ENCODE measurements around the gene FAM234B. TPM values are rescaled to one million over a fixed set of nuclear protein-coding genes. Genes with fewer than 3 reads are reported as not detected.

FAM234B gene
- total and polyA plus RNA-seq, 2 experiments from 2014 or later, result 9.5 to 21.1 TPM

DNA sequence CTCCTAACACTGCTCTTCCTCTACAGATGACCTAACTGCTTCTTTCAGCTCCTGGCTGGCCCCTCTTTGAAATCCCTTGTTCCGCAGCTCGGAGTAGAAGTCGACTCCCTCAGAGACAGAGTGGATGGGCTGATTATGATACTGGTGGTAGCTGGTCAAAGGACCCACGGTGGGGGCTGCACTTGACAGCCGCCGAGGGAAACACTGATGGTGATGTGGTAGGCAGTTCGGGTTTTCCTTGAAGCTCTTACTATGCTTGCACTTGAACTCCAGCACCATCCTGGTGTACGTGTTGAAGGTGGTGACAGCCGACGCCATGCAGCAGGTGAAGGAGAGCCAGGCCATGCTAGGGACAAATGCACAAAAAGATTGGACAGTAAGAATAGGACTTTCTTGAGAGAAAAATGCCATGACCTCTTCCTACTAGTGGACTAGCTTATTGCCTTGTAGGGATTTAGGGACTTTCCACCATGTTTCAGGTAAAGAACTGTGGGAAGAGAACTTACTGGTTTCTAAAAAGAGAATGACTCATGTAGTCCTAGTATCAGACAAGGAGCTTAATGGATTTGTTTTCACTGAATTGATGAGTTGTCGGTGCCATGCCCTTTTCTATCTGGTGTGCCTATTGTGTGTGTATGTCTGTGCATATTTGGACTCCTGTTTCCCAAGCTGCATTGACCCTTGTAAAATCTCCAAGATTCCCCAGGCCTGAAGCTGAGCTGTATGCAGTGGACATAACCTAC, 40.9 kb downstream of the FAM234B start:
- Mint-ChIP-seq H3K27me3 (ENCODE audit: insufficient read depth, low read depth, poor library complexity) (peaks cover 12% of the 10 kb centered on the region), H3K36me3 (ENCODE audit: low read depth) (peaks cover 56% of the 10 kb centered on the region), H3K4me3 (no peak overlapping the region), H3K9me3 (no peaks in the 10 kb centered on the region), H3K27ac (no peak overlapping the region), H3K4me1 (peaks cover 41% of the 10 kb centered on the region)
- Histone ChIP-seq H2AFZ (no peak overlapping the region), H3K4me2 (no peak overlapping the region), H3K27ac (ENCODE audit: low read depth) (no peak overlapping the region), H4K20me1 (replicated peaks; ENCODE audit: insufficient read depth) (no peaks in the 10 kb centered on the region), H3K4me1 (ENCODE audit: insufficient read depth) (peaks cover 32% of the 10 kb centered on the region), H3K36me3 (ENCODE audit: insufficient read depth) (peaks cover 7% of the 10 kb centered on the region; the same call in 1 of the 2 replicates), H3F3A (replicated peaks; ENCODE audit: low read depth) (peaks cover 11% of the 10 kb centered on the region; the same call in 1 of the 2 replicates), H3K4me3 (no peak overlapping the region), H3K79me2 (replicated peaks; ENCODE audit: insufficient read depth) (no peaks in the 10 kb centered on the region), H3K27me3 (ENCODE audit: insufficient read depth) (no peaks in the 10 kb centered on the region), H3K9me2 (ENCODE audit: insufficient read depth) (no peaks in the 10 kb centered on the region)
- ATAC-seq (no peak), DNase-seq (ENCODE audit: low spot score) (no peak)
- TF ChIP-seq, protein P1, sequence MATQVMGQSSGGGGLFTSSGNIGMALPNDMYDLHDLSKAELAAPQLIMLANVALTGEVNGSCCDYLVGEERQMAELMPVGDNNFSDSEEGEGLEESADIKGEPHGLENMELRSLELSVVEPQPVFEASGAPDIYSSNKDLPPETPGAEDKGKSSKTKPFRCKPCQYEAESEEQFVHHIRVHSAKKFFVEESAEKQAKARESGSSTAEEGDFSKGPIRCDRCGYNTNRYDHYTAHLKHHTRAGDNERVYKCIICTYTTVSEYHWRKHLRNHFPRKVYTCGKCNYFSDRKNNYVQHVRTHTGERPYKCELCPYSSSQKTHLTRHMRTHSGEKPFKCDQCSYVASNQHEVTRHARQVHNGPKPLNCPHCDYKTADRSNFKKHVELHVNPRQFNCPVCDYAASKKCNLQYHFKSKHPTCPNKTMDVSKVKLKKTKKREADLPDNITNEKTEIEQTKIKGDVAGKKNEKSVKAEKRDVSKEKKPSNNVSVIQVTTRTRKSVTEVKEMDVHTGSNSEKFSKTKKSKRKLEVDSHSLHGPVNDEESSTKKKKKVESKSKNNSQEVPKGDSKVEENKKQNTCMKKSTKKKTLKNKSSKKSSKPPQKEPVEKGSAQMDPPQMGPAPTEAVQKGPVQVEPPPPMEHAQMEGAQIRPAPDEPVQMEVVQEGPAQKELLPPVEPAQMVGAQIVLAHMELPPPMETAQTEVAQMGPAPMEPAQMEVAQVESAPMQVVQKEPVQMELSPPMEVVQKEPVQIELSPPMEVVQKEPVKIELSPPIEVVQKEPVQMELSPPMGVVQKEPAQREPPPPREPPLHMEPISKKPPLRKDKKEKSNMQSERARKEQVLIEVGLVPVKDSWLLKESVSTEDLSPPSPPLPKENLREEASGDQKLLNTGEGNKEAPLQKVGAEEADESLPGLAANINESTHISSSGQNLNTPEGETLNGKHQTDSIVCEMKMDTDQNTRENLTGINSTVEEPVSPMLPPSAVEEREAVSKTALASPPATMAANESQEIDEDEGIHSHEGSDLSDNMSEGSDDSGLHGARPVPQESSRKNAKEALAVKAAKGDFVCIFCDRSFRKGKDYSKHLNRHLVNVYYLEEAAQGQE (IDR thresholded peaks at IDR 0.05; ENCODE audit: unreplicated experiment), result no peak
- TF ChIP-seq JUNB (IDR thresholded peaks at IDR 0.05; ENCODE audit: unreplicated experiment), result no peak
- TF ChIP-seq EZH2phosphoT487 (IDR thresholded peaks at IDR 0.05; ENCODE audit: unreplicated experiment), result no peak
- TF ChIP-seq, protein P2, sequence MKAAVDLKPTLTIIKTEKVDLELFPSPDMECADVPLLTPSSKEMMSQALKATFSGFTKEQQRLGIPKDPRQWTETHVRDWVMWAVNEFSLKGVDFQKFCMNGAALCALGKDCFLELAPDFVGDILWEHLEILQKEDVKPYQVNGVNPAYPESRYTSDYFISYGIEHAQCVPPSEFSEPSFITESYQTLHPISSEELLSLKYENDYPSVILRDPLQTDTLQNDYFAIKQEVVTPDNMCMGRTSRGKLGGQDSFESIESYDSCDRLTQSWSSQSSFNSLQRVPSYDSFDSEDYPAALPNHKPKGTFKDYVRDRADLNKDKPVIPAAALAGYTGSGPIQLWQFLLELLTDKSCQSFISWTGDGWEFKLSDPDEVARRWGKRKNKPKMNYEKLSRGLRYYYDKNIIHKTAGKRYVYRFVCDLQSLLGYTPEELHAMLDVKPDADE (IDR thresholded peaks at IDR 0.05), result no peak
- TF ChIP-seq, protein P3, sequence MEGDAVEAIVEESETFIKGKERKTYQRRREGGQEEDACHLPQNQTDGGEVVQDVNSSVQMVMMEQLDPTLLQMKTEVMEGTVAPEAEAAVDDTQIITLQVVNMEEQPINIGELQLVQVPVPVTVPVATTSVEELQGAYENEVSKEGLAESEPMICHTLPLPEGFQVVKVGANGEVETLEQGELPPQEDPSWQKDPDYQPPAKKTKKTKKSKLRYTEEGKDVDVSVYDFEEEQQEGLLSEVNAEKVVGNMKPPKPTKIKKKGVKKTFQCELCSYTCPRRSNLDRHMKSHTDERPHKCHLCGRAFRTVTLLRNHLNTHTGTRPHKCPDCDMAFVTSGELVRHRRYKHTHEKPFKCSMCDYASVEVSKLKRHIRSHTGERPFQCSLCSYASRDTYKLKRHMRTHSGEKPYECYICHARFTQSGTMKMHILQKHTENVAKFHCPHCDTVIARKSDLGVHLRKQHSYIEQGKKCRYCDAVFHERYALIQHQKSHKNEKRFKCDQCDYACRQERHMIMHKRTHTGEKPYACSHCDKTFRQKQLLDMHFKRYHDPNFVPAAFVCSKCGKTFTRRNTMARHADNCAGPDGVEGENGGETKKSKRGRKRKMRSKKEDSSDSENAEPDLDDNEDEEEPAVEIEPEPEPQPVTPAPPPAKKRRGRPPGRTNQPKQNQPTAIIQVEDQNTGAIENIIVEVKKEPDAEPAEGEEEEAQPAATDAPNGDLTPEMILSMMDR (conservative IDR thresholded peaks at IDR 0.05; ENCODE audit: low read depth in 2 of 2), result no peak
- no peak for TF ChIP-seq POLR2AphosphoS5 (IDR thresholded peaks at IDR 0.05; ENCODE audit: low read depth)
- TF ChIP-seq, protein P4, sequence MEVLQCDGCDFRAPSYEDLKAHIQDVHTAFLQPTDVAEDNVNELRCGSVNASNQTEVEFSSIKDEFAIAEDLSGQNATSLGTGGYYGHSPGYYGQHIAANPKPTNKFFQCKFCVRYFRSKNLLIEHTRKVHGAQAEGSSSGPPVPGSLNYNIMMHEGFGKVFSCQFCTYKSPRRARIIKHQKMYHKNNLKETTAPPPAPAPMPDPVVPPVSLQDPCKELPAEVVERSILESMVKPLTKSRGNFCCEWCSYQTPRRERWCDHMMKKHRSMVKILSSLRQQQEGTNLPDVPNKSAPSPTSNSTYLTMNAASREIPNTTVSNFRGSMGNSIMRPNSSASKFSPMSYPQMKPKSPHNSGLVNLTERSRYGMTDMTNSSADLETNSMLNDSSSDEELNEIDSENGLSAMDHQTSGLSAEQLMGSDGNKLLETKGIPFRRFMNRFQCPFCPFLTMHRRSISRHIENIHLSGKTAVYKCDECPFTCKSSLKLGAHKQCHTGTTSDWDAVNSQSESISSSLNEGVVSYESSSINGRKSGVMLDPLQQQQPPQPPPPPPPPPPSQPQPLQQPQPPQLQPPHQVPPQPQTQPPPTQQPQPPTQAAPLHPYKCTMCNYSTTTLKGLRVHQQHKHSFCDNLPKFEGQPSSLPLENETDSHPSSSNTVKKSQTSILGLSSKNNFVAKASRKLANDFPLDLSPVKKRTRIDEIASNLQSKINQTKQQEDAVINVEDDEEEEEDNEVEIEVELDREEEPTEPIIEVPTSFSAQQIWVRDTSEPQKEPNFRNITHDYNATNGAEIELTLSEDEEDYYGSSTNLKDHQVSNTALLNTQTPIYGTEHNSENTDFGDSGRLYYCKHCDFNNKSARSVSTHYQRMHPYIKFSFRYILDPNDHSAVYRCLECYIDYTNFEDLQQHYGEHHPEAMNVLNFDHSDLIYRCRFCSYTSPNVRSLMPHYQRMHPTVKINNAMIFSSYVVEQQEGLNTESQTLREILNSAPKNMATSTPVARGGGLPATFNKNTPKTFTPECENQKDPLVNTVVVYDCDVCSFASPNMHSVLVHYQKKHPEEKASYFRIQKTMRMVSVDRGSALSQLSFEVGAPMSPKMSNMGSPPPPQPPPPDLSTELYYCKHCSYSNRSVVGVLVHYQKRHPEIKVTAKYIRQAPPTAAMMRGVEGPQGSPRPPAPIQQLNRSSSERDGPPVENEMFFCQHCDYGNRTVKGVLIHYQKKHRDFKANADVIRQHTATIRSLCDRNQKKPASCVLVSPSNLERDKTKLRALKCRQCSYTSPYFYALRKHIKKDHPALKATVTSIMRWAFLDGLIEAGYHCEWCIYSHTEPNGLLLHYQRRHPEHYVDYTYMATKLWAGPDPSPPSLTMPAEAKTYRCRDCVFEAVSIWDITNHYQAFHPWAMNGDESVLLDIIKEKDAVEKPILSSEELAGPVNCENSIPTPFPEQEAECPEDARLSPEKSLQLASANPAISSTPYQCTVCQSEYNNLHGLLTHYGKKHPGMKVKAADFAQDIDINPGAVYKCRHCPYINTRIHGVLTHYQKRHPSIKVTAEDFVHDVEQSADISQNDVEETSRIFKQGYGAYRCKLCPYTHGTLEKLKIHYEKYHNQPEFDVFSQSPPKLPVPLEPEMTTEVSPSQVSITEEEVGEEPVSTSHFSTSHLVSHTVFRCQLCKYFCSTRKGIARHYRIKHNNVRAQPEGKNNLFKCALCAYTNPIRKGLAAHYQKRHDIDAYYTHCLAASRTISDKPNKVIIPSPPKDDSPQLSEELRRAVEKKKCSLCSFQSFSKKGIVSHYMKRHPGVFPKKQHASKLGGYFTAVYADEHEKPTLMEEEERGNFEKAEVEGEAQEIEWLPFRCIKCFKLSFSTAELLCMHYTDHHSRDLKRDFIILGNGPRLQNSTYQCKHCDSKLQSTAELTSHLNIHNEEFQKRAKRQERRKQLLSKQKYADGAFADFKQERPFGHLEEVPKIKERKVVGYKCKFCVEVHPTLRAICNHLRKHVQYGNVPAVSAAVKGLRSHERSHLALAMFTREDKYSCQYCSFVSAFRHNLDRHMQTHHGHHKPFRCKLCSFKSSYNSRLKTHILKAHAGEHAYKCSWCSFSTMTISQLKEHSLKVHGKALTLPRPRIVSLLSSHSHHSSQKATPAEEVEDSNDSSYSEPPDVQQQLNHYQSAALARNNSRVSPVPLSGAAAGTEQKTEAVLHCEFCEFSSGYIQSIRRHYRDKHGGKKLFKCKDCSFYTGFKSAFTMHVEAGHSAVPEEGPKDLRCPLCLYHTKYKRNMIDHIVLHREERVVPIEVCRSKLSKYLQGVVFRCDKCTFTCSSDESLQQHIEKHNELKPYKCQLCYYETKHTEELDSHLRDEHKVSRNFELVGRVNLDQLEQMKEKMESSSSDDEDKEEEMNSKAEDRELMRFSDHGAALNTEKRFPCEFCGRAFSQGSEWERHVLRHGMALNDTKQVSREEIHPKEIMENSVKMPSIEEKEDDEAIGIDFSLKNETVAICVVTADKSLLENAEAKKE (CRISPR knock-in tag; IDR thresholded peaks at IDR 0.05), result no peak
- TF ChIP-seq CREB1 (CRISPR knock-in tag; IDR thresholded peaks at IDR 0.05; ENCODE audit: low read depth), result no peak
- no peak for TF ChIP-seq NANOG (IDR thresholded peaks at IDR 0.05; ENCODE audit: borderline replicate concordance)
- TF ChIP-seq ZNF114 (CRISPR knock-in tag; IDR thresholded peaks at IDR 0.05), result no peak
- no peak for TF ChIP-seq STAT1 (IDR thresholded peaks at IDR 0.05; ENCODE audit: unreplicated experiment)
- TF ChIP-seq ZNF331 (CRISPR knock-in tag; IDR thresholded peaks at IDR 0.05; ENCODE audit: low read depth), result no peak
- no peak for TF ChIP-seq EZH2 (IDR thresholded peaks at IDR 0.05; ENCODE audit: low read depth, unreplicated experiment)

Data from GM23338 (cell line).